ENCODE results near the gene SLC6A5. TPM values are rescaled to one million over a fixed set of nuclear protein-coding genes. Genes with fewer than 3 reads are reported as not detected.

SLC6A5 gene
- total RNA-seq, 1 experiment from 2014 or later: not detected

DNA sequence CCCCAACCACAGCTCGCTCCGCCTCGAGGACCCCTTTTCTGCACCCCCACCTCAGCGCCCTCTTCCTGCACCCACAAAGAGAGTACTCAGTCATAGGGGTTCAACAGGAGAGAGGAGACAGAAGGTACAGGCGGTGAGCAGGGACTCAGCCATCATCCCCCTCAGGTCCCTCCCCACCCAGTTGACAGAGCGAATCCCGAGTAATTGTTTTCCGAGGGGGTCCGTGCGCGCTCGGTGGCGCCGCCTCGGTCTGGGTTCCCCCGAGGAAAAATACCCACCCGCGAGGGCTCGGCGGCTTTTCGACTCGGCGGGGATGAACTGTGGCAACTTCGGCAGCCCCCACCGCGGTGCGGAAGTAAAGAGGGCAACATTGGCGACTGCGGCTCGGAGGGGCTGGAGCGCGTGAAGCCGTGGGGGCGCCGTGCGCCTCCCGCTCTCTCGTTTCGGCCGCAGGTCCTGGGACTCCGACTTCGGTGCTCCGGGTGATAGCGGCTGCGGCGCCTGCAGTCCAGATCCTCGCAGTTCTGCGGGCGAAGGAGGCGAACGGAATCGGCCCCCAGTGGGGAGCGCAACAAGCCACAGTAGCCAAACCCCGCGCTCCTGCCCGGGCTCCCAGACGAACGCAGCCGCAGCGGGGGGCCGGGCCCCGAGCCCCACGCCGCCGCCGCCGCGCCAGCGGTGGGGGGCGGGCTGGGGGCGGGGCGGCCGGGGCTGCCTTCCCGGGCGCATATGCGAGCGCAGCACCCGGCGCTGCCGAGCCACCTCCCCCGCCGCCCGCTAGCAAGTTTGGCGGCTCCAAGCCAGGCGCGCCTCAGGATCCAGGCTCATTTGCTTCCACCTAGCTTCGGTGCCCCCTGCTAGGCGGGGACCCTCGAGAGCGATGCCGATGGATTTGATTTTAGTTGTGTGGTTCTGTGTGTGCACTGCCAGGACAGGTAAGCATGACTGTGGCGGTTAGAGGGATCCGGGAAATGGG, 69.7 kb downstream of the SLC6A5 start, which contains the start of gene NELL1:
Gene NELL1 (plus strand): TSS at position 743 of the 976 bp plus-strand sequence.
- no peak within 1 kb of the TSS for H3K4me3 ChIP-seq (replicated peaks in 1 of 2; ENCODE audit: low read depth in 1 of 2, low read length in 2 of 2)

DNA sequence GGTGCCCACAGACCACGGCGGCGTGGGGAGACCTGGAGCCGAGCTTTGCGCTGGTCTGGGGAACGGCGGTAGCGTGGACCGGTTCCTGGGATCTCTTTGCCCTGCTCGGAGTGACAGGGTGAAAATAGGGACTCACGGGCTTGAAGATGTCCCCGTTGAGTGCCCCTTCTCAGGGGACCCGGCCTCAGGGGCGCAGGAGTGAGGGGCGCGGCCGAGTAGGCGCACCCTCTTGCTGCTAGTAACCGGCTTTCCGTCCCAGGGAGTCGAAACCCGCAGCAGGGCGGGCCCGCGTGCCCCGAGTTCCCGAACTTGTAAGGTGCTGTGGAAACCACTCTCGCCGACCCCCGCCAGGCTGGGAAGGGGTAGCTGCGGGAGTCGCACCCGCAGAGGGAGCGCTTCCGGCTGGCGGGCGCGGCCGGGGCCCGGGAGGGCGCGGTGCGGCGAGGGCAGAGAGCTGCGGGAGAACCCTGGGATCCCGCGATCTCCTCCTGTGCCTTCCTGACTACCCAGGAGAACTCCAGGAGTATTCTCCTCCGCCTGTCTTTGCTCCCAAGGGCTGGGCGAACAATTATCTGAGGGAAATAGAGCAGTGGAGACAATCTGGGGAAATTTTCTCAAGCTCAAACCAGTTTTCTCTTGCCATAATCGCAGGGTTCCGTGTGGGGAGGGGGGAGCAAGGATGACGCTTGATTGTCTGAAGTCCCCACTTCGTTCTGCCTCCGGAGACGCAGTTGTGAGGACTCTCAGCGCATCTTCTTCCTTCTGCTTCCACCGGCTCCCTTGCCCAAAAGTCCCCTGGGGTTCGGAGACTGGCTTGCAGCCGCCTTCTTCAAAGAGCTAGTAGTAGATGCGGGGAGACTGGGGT, 70.6 kb downstream of the SLC6A5 start:
- intact Hi-C loops (cut with micrococcal nuclease): no loop called here
- Histone ChIP-seq H3K27me3 (ENCODE audit: insufficient read depth, low read length) (peaks cover 7% of the 10 kb centered on the region; the same call in 1 of the 2 replicates), H3K79me2 (ENCODE audit: insufficient read depth, low read length) (no peaks in the 10 kb centered on the region), H3K9ac (ENCODE audit: low read length) (no peak overlapping the region), H3K4me2 (ENCODE audit: low read length) (no peak overlapping the region), H2AFZ (ENCODE audit: low read depth, low read length, poor library complexity, severe bottlenecking) (no peak overlapping the region), H3K4me3 (replicated peaks in 1 of 2; ENCODE audit: low read depth in 1 of 2, low read length in 2 of 2) (no peak overlapping the region), H3K9me3 (ENCODE audit: control insufficient read depth in 1 of 2, insufficient read depth in 1 of 2, low read depth in 1 of 2, low read length in 2 of 2) (no peaks in the 10 kb centered on the region), H4K20me1 (ENCODE audit: insufficient read depth) (no peaks in the 10 kb centered on the region), H3K27ac (ENCODE audit: low read depth, low read length) (no peak overlapping the region), H3K9me2 (ENCODE audit: insufficient read depth) (no peaks in the 10 kb centered on the region), H3K36me3 (ENCODE audit: control insufficient read depth in 1 of 2, insufficient read depth in 2 of 2, low read length in 2 of 2) (no peaks in the 10 kb centered on the region), H3K4me1 (ENCODE audit: control insufficient read depth in 1 of 2, insufficient read depth in 2 of 2, low read length in 2 of 2) (no peaks in the 10 kb centered on the region)
- POLR2A ChIA-PET: no interaction called here
- BruUV-seq (replicated peaks): no TSS peak
- no peak for TF ChIP-seq ZNF274 (IDR thresholded peaks at IDR 0.05; ENCODE audit: low read depth, low read length)
- TF ChIP-seq RAD21 (IDR thresholded peaks at IDR 0.05; ENCODE audit: low read depth): no peak
- TF ChIP-seq FOSL1 (IDR thresholded peaks at IDR 0.05; ENCODE audit: low read depth): no peak
- TF ChIP-seq, protein P1, sequence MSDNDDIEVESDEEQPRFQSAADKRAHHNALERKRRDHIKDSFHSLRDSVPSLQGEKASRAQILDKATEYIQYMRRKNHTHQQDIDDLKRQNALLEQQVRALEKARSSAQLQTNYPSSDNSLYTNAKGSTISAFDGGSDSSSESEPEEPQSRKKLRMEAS (IDR thresholded peaks at IDR 0.05): no peak
- TF ChIP-seq POLR2AphosphoS5 (IDR thresholded peaks at IDR 0.05; ENCODE audit: low read depth, low read length): no peak
- no peak for TF ChIP-seq CBX3 (IDR thresholded peaks at IDR 0.05; ENCODE audit: low read depth)
- TF ChIP-seq REST (IDR thresholded peaks at IDR 0.05; ENCODE audit: low read depth): no peak
- RAD21 ChIA-PET (ENCODE audit: low non-redundant PET in 1 of 2, low total read pairs in 2 of 2, uncharacterized antibody in 2 of 2, unreplicated experiment in 2 of 2): no interaction called here
- no peak for ATAC-seq
- DNase-seq (ENCODE audit: low read depth, low spot score): no peak
- CTCF ChIA-PET: no interaction called here

More for the DNA sequence above, 69.7 kb downstream of the SLC6A5 start, which contains the start of gene NELL1:
- no peaks in the 10 kb centered on the region for H3K4me1 ChIP-seq (ENCODE audit: control insufficient read depth in 1 of 2, insufficient read depth in 2 of 2, low read length in 2 of 2)
- no peak within 1 kb of the TSS for H3K4me2 ChIP-seq (ENCODE audit: low read length)
- no peak within 1 kb of the TSS for H3K9ac ChIP-seq (ENCODE audit: low read length)
- no peaks in the 10 kb centered on the region for H3K9me3 ChIP-seq (ENCODE audit: control insufficient read depth in 1 of 2, insufficient read depth in 1 of 2, low read depth in 1 of 2, low read length in 2 of 2)
- BruUV-seq (replicated peaks): no TSS peak
- no peak for DNase-seq (ENCODE audit: low read depth, low spot score)
- TF ChIP-seq CEBPB (IDR thresholded peaks at IDR 0.05; ENCODE audit: low read depth) (no peak), YY1 (IDR thresholded peaks at IDR 0.05; ENCODE audit: extremely low read depth, insufficient replicate concordance, low read depth, low read length) (no peak), ELF1 (IDR thresholded peaks at IDR 0.05; ENCODE audit: borderline replicate concordance, low read depth) (no peak), POLR2AphosphoS5 (IDR thresholded peaks at IDR 0.05; ENCODE audit: low read depth, low read length) (no peak), RAD21 (IDR thresholded peaks at IDR 0.05; ENCODE audit: low read depth) (no peak)
- no peaks in the 10 kb centered on the region for H3K36me3 ChIP-seq (ENCODE audit: control insufficient read depth in 1 of 2, insufficient read depth in 2 of 2, low read length in 2 of 2)
- ChIA-PET RAD21 (ENCODE audit: low non-redundant PET in 1 of 2, low total read pairs in 2 of 2, uncharacterized antibody in 2 of 2, unreplicated experiment in 2 of 2) (no interaction called here), CTCF (no interaction called here), POLR2A (no interaction called here)
- no peak for ATAC-seq
- H2AFZ ChIP-seq (ENCODE audit: low read depth, low read length, poor library complexity, severe bottlenecking): no peak within 1 kb of the TSS
- H3K79me2 ChIP-seq (ENCODE audit: insufficient read depth, low read length): no peaks in the 10 kb centered on the region
- H3K27ac ChIP-seq (ENCODE audit: low read depth, low read length): no peak within 1 kb of the TSS
- intact Hi-C loops (cut with micrococcal nuclease): no loop called here
- H4K20me1 ChIP-seq (ENCODE audit: insufficient read depth): no peaks in the 10 kb centered on the region
- no peaks in the 10 kb centered on the region for H3K9me2 ChIP-seq (ENCODE audit: insufficient read depth)
- H3K27me3 ChIP-seq (ENCODE audit: insufficient read depth, low read length): peaks cover 4% of the 10 kb centered on the region; the same call in 1 of the 2 replicates

All from HCT116 (cell line).